Measurements from ENCODE around the gene MTHFSD. TPM values are rescaled to one million over a fixed set of nuclear protein-coding genes. Genes with fewer than 3 reads are reported as not detected.

Gene MTHFSD
- total RNA-seq, 1 experiment from 2014 or later: 15.7 TPM

DNA sequence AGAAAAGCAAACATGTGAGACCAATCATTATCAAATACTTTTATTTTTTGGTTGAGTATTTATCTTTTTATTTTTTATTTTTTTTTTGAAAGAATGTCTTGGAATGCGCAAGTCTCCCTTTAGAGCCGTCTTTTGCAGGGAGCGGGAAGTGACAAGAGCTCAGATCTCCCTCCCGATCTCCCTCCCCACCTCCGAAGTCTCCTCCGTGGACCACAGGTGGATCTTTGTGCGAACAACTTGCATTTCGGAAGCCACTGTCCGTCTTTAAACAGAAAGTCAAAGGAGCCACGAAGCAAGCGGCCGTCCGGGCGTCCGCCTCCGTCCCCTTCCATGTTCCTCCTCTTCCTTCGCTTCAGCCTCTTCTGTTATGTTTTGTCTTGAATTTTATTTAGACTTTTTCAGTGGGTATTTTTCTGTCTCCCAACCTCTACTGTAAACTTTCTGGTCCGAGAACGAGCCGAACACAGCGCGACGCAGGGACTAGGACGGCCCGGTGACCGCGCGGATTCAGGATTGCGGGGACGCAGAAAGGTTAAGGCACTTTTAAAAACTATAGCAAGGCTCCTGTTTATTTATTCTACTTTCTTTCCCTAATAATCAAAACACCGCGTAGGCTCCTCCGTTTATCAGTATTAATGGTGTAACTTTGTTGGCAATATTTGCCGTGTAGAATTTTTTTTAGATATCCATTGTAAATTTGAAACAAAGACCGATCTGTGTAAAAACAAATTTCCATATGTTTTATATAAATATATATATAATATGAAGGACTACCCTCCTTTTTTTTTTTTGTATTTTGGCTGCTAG is 41.4 kb downstream of the MTHFSD start:
- CTCF ChIA-PET: no interaction called here
- H3K4me3 Mint-ChIP-seq: peak overlapping the region; percentile 33
- H3K36me3 Mint-ChIP-seq: peaks cover 4% of the 10 kb centered on the region

DNA sequence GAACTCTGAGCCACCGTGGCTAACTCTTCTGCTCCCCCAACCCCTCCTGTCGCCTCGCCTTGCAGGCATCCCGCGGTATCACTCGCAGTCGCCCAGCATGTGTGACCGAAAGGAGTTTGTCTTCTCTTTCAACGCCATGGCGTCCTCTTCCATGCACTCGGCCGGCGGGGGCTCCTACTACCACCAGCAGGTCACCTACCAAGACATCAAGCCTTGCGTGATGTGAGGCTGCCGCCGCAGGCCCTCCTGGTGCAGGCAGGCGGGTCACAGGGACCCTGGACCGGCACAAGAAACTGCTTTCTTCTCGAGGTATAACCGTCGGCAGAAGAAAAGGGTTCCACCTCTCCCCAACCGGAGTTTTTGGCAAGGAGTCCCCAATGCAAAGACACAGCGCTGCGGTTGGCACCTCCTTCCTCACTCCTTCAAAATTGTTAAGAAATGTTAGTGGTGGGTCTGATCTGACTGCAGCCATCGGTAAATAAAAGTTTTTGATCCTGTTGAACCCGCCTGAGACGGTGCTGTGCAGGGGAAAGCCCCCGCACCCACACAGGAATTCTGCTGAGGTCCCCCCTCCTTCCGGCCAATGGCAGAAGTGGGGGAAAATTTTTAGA is 42.1 kb downstream of the MTHFSD start:
- TF ChIP-seq ELF4 (CRISPR knock-in tag; IDR thresholded peaks at IDR 0.05; ENCODE audit: low read depth): no peak
- TF ChIP-seq, protein P1, sequence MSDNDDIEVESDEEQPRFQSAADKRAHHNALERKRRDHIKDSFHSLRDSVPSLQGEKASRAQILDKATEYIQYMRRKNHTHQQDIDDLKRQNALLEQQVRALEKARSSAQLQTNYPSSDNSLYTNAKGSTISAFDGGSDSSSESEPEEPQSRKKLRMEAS (CRISPR knock-in tag; IDR thresholded peaks at IDR 0.05): no peak
- TF ChIP-seq, protein P2, sequence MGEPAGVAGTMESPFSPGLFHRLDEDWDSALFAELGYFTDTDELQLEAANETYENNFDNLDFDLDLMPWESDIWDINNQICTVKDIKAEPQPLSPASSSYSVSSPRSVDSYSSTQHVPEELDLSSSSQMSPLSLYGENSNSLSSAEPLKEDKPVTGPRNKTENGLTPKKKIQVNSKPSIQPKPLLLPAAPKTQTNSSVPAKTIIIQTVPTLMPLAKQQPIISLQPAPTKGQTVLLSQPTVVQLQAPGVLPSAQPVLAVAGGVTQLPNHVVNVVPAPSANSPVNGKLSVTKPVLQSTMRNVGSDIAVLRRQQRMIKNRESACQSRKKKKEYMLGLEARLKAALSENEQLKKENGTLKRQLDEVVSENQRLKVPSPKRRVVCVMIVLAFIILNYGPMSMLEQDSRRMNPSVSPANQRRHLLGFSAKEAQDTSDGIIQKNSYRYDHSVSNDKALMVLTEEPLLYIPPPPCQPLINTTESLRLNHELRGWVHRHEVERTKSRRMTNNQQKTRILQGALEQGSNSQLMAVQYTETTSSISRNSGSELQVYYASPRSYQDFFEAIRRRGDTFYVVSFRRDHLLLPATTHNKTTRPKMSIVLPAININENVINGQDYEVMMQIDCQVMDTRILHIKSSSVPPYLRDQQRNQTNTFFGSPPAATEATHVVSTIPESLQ (CRISPR knock-in tag; IDR thresholded peaks at IDR 0.05): no peak
- no peak for TF ChIP-seq ZNF232 (CRISPR knock-in tag; IDR thresholded peaks at IDR 0.05)
- no peak for TF ChIP-seq MYBL2 (CRISPR knock-in tag; IDR thresholded peaks at IDR 0.05)
- TF ChIP-seq, protein P3, sequence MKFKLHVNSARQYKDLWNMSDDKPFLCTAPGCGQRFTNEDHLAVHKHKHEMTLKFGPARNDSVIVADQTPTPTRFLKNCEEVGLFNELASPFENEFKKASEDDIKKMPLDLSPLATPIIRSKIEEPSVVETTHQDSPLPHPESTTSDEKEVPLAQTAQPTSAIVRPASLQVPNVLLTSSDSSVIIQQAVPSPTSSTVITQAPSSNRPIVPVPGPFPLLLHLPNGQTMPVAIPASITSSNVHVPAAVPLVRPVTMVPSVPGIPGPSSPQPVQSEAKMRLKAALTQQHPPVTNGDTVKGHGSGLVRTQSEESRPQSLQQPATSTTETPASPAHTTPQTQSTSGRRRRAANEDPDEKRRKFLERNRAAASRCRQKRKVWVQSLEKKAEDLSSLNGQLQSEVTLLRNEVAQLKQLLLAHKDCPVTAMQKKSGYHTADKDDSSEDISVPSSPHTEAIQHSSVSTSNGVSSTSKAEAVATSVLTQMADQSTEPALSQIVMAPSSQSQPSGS (CRISPR knock-in tag; IDR thresholded peaks at IDR 0.05; ENCODE audit: borderline replicate concordance, low read depth): no peak
- TF ChIP-seq, protein P4, sequence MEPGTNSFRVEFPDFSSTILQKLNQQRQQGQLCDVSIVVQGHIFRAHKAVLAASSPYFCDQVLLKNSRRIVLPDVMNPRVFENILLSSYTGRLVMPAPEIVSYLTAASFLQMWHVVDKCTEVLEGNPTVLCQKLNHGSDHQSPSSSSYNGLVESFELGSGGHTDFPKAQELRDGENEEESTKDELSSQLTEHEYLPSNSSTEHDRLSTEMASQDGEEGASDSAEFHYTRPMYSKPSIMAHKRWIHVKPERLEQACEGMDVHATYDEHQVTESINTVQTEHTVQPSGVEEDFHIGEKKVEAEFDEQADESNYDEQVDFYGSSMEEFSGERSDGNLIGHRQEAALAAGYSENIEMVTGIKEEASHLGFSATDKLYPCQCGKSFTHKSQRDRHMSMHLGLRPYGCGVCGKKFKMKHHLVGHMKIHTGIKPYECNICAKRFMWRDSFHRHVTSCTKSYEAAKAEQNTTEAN (CRISPR knock-in tag; IDR thresholded peaks at IDR 0.05): no peak
- no peak for TF ChIP-seq GABPB1 (CRISPR knock-in tag; IDR thresholded peaks at IDR 0.05)
- TF ChIP-seq, protein P5, sequence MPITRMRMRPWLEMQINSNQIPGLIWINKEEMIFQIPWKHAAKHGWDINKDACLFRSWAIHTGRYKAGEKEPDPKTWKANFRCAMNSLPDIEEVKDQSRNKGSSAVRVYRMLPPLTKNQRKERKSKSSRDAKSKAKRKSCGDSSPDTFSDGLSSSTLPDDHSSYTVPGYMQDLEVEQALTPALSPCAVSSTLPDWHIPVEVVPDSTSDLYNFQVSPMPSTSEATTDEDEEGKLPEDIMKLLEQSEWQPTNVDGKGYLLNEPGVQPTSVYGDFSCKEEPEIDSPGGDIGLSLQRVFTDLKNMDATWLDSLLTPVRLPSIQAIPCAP (CRISPR knock-in tag; IDR thresholded peaks at IDR 0.05): no peak
- no peak for TF ChIP-seq GRHL2 (CRISPR knock-in tag; IDR thresholded peaks at IDR 0.05; ENCODE audit: insufficient replicate concordance, severe bottlenecking)
- TF ChIP-seq TP53 (CRISPR knock-in tag; IDR thresholded peaks at IDR 0.05): no peak
- TF ChIP-seq CREM (CRISPR knock-in tag; IDR thresholded peaks at IDR 0.05): no peak
- no peak for TF ChIP-seq ZNF416 (CRISPR knock-in tag; IDR thresholded peaks at IDR 0.05)
- Mint-ChIP-seq H3K4me3 (peak overlapping the region; percentile 27; the same call in 1 of the 2 replicates), H3K9me3 (no peaks in the 10 kb centered on the region), H3K27me3 (ENCODE audit: low read depth) (peaks cover 96% of the 10 kb centered on the region), H3K4me1 (peaks cover 36% of the 10 kb centered on the region), H3K36me3 (peaks cover 4% of the 10 kb centered on the region), H3K27ac (no peak overlapping the region)
- DNase-seq (ENCODE audit: low spot score) (no peak), ATAC-seq (no peak)
- ChIA-PET CTCF (interaction anchor here (1.3 to 2.2 kb wide), 2 partner anchors 173 to 440 kb away, joined by 3 to 9 read pairs; no protein-coding TSS in a partner anchor), POLR2A (no interaction called here)

More for the DNA sequence above, 41.4 kb downstream of the MTHFSD start:
- TF ChIP-seq ZNF396 (CRISPR knock-in tag; IDR thresholded peaks at IDR 0.05; ENCODE audit: borderline replicate concordance): no peak
- TF ChIP-seq JAZF1 (CRISPR knock-in tag; IDR thresholded peaks at IDR 0.05): no peak
- TF ChIP-seq SMAD4 (CRISPR knock-in tag; IDR thresholded peaks at IDR 0.05): no peak
- no peak for TF ChIP-seq TP53 (CRISPR knock-in tag; IDR thresholded peaks at IDR 0.05)
- TF ChIP-seq, protein P6, sequence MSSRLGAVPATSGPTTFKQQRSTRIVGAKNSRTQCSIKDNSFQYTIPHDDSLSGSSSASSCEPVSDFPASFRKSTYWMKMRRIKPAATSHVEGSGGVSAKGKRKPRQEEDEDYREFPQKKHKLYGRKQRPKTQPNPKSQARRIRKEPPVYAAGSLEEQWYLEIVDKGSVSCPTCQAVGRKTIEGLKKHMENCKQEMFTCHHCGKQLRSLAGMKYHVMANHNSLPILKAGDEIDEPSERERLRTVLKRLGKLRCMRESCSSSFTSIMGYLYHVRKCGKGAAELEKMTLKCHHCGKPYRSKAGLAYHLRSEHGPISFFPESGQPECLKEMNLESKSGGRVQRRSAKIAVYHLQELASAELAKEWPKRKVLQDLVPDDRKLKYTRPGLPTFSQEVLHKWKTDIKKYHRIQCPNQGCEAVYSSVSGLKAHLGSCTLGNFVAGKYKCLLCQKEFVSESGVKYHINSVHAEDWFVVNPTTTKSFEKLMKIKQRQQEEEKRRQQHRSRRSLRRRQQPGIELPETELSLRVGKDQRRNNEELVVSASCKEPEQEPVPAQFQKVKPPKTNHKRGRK (CRISPR knock-in tag; IDR thresholded peaks at IDR 0.05; ENCODE audit: borderline replicate concordance): no peak
- TF ChIP-seq, protein P7, sequence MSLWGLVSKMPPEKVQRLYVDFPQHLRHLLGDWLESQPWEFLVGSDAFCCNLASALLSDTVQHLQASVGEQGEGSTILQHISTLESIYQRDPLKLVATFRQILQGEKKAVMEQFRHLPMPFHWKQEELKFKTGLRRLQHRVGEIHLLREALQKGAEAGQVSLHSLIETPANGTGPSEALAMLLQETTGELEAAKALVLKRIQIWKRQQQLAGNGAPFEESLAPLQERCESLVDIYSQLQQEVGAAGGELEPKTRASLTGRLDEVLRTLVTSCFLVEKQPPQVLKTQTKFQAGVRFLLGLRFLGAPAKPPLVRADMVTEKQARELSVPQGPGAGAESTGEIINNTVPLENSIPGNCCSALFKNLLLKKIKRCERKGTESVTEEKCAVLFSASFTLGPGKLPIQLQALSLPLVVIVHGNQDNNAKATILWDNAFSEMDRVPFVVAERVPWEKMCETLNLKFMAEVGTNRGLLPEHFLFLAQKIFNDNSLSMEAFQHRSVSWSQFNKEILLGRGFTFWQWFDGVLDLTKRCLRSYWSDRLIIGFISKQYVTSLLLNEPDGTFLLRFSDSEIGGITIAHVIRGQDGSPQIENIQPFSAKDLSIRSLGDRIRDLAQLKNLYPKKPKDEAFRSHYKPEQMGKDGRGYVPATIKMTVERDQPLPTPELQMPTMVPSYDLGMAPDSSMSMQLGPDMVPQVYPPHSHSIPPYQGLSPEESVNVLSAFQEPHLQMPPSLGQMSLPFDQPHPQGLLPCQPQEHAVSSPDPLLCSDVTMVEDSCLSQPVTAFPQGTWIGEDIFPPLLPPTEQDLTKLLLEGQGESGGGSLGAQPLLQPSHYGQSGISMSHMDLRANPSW (CRISPR knock-in tag; conservative IDR thresholded peaks at IDR 0.05; ENCODE audit: low read depth): no peak
- no peak for TF ChIP-seq ZNF219 (CRISPR knock-in tag; IDR thresholded peaks at IDR 0.05; ENCODE audit: borderline replicate concordance)
- Mint-ChIP-seq H3K9me3 (no peaks in the 10 kb centered on the region), H3K4me1 (peaks cover 35% of the 10 kb centered on the region), H3K27ac (no peak overlapping the region), H3K27me3 (ENCODE audit: low read depth) (peaks cover 96% of the 10 kb centered on the region)
- POLR2A ChIA-PET: no interaction called here
- ATAC-seq: no peak
- DNase-seq (ENCODE audit: low spot score): no peak

Measured in WTC11 (cell line).